GM18526 (cell line): Measurements from ENCODE around the gene DBX1.

ENCODE experiments used
- POLR2A ChIP-seq: IDR thresholded peaks from 3 replicates; pipeline ENCODE4 v1.6.1; 2011; ENCODE audit not compliant: insufficient read length; ENCODE audit errors: extremely low read depth

Gene DBX1

GRCh38 chr11:20134991-20135736 is 25.1 kb downstream of the DBX1 start:
- no peak for TF ChIP-seq POLR2A

- TF ChIP-seq POLR2A = no peak
Observed at GRCh38 chr11:20132667-20133039, 27.6 kb downstream of the DBX1 start.

- TF ChIP-seq POLR2A = no peak
Observed at GRCh38 chr11:20131788-20132666, 28.2 kb downstream of the DBX1 start.

GRCh38 chr11:20129665-20130064 is 30.6 kb downstream of the DBX1 start:
- no peak for TF ChIP-seq POLR2A

GRCh38 chr11:20127671-20128527 is 32.4 kb downstream of the DBX1 start:
- TF ChIP-seq POLR2A = no peak

GRCh38 chr11:20126724-20127123 is 33.6 kb downstream of the DBX1 start:
- TF ChIP-seq POLR2A = no peak

GRCh38 chr11:20125927-20126326 is 34.3 kb downstream of the DBX1 start:
- no peak for TF ChIP-seq POLR2A

- TF ChIP-seq POLR2A = no peak
Observed at GRCh38 chr11:20122131-20122530, 38.1 kb downstream of the DBX1 start.

- TF ChIP-seq POLR2A = no peak
Observed at GRCh38 chr11:20120134-20120925, 39.9 kb downstream of the DBX1 start.

GRCh38 chr11:20119315-20119714 is 41.0 kb downstream of the DBX1 start:
- no peak for TF ChIP-seq POLR2A

- no peak for TF ChIP-seq POLR2A
Observed at GRCh38 chr11:20118209-20118608, 42.1 kb downstream of the DBX1 start.

GRCh38 chr11:20117291-20117690 is 43.0 kb downstream of the DBX1 start:
- no peak for TF ChIP-seq POLR2A

- no peak for TF ChIP-seq POLR2A
Observed at GRCh38 chr11:20116825-20117224, 43.5 kb downstream of the DBX1 start.

GRCh38 chr11:20114588-20114987 is 45.7 kb downstream of the DBX1 start:
- TF ChIP-seq POLR2A = no peak

GRCh38 chr11:20113149-20113438 is 47.2 kb downstream of the DBX1 start:
- no peak for TF ChIP-seq POLR2A
